Activated T-helper 9 cell treated with anti-CD3 and anti-CD28 coated beads, Interleukin-2, amount 50 U/mL, for 16 hours (primary cell): ENCODE data around the gene FGF12.
"Not testable (repeated sequence)": the region's sequence is repeated elsewhere in the genome, so short reads cannot be mapped to it uniquely, and the experiment has no call there.

Experiments
- DNase-seq: peaks from one replicate; pipeline ENCODE4 v3.0.0-alpha.2; 2020; ENCODE audit warnings: low read depth

The FGF12 gene

DNA sequence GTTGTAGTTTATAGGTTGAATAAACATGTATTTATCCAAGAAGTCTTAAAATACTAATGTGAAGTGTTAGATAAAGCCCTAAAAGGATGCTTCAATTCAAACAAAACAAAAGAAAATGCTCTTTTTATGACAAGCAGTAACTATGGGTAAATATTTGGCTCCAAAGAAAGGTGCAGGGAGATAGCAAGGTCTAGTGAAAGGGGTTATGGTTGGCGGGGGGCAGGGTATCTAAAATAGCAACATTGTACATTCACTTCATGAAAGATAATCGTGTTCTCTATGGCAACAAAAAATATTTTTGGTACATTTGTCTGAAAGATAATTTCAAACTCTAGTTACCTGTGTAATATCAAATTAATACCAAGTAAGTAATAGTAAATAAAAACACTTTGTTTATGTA, 149.5 kb downstream of the FGF12 start:
- DNase-seq = no peak

DNA sequence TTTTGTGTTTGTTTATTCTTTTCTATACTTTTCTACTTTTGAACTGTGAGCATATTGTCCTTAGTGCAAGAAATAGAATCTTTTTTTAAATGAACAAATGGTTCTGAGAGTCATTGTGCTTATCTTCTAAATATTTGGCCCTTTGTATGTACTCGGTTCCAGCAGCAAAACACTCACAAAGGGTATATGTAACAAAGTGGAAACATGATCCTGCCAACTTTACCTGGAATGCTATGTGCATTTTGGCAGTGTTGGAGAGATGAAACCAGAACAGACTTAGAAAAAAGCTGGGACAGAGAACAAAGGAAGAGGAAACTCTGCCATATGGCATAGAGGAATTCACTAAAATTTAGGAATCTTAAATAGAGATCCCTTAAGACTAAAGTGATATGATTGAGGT, 150.1 kb downstream of the FGF12 start:
- no peak for DNase-seq

DNA sequence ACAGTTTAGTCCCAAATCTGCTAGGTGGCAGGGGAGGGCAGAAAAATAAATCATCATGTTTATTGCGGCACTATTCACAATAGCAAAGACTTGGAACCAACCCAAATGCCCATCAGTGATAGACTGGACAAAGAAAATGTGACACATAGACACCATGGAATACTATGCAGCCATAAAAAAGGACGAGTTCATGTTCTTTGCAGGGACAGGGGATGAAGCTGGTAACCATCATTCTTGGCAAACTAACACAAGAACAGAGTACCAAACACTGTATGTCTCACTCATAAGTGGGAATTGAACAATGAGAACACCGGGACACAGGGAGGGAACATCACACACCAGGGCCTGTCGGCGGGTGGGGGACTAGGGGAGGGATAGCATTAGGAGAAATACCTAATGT, 150.6 kb downstream of the FGF12 start:
- DNase-seq = not testable (repeated sequence)

DNA sequence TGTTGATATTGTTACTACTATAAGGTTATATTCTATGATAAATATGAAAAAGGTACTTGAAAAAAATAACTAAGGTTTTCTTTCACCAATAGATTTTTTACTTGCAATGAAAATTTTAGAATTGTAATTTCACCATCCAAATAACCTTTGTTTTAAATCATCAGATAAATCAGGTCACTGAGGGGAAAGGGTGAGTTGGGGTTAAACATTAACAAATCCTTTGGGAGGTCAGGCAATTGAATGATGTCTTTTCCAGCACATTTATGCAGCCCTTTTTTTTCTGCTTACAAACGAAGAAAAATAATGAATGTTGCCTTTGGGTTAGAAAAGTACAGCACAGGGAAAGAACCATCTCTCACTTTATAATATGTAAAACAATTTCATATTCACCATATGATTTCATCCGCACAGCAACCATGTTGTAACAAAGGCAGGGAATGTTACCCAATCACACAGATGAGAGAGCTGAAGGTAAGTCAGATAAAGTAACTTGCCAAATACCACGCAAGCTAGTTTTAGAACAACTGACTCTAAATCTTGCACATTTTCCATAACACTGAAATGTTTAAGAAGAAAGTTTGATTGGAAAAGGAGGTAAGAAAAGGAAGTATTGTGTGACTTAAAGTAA, 151.3 kb downstream of the FGF12 start:
- no peak for DNase-seq

DNA sequence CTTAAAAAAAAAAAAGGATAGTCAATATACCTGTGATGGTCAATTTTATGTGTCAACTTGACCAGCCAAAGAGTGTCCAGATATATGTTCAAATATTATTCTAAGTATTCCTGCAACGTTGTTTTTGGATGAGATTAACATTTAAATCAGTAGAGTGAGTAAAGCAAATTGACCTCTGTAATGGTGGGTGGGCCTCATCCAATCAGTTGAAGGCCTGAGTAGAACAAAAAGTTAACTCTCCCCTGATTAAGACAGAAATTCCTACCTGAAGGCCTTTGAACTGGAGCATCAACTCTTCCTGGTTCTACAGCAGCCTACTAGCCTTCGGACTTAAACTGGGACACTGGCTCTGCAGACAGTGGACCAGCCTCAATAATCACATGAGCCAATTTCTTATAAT, 154.1 kb downstream of the FGF12 start:
- DNase-seq = no peak

DNA sequence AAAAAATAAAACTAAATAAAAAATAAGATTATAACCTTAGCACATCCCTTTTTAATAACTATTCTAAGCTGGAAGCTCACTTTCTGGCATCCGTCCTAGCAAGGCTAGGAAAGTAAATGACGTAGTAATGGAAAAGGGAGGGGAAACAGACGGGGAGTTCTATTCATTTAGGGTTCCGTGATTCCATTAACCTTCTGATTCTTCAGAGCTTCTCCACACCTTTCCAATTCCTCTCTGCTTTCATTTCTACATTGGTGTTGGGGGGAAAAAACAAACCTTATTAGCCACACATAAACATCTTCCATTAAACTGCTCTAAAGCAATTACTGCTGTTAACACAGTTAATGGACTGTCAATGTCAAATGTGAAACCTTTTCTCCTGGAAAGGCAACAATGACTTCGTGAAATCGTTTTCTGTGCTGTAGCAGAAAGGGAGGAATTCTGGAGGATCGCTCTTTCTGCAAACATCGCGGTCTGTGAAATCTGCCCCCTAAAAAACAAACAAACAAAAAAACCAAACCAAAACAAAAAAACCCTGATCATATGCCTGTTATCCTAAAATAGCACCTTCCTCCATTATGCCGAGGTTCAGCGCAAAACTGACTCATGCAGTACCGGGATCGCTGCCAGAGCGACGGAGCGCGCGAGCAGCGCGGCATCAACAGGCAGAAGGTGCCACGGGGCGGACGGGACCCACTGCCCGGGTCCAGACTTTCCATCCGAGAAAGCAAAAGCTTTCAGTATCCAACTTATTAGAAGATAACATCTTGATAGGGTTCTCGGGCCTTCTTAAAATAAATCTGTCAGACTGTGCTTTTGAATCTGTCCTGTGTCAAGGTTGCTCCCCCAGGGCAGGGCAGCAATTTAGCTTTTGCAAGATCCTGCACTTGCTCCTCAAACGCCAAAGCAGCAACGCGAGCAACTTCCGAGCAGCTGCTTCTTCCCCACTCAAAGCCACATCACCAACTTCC, 156.2 kb downstream of the FGF12 start:
- DNase-seq = no peak

DNA sequence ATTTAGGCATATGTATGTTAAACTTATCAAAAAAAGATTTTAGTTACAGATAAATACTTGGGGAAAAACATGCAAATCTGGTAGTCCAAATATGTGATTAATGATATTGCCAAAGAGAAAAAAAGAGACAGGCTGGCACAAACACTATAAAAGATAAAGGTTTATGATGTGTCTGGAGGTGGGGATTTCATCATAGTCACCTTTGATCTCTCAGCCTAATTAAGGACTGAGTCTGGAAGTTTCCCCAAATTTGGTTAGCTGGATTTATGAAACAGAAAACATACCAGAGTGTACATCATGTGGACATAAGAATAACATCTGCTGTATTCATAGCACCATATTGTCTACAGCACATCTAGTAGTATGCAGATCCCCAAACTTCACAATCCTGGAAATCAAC, 157.0 kb downstream of the FGF12 start:
- DNase-seq = no peak

DNA sequence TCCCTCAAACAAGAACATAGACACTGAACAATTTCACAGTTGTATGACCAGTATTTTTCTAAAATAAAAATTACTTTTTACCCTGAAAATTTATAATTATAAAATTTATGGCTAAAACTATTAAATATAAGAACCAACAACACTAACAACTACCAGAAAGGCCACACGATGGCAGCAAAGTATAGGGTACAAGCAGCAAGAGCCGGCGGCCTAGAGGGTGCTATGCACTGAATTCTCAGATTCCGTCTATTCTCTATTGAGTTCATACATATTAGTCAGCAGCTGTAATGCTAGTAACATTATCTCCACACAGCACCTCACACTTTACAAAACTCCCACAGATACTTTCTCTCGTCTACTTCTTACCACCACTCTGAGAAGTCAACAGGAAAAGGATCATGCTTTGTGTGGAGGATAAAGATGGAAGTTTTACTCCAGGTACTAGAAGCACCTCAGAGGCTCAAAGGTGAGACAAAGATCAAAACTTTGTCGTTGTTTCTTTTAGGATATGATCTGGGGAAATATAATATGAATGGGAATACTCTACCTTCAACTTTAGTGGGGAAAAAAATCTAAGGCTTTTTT, 160.5 kb downstream of the FGF12 start:
- peak; percentile 24 for DNase-seq

DNA sequence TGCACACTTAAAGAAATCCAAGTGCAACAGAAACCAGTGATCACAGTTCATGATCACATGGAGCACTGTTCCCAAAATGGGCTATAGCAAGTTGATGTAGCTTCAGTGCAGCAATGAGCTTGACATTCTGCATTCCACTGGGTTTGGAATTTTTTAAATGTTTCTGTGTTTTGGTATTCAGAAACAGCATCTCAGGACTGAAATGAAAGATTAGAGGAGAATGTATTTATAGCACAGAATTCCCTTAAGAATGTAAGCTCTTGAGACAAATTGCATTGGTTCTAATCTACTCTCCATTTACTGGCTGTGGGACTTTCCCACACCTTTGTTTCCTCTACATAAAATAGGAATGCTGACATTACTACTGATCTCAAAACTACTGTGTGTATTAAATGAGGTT, 162.7 kb downstream of the FGF12 start:
- no peak for DNase-seq

DNA sequence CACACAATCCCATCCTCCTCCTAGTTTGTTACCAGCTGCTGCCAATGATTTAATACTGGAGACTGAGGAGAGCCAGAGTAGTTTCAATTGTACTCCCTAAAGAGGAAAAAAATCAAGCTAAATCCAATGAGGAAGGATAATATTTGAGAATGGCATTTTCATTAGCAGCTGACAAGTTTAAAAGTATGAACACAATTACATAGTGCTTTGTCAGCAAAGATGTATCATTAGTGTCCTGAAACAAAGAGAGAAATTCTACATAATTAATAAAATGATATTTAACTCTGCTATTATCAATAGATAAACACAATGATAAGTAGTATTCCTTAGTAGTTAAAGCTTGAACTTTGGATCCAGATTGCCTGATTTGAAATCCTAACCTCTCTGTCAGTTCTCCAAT, 163.9 kb downstream of the FGF12 start:
- no peak for DNase-seq

DNA sequence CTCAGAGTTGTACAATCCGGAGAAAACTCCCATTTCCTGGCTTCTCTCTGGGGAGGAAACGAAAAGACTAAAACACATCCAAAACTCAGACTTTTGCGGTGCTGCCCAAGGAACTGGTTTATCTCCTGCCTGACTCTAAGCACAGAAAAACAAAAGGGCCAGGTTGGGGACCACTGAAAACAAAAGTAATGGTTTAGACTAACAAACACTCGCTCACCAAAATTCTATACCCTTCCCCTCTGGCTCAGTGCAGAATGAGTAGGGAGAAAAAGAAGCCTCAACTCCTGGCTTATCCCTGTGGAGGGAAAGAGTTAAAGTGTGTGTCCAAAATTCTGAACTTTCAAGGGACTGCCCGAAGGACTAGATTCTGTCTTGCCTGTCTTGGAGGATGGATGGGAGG, 173.6 kb downstream of the FGF12 start:
- no peak for DNase-seq

DNA sequence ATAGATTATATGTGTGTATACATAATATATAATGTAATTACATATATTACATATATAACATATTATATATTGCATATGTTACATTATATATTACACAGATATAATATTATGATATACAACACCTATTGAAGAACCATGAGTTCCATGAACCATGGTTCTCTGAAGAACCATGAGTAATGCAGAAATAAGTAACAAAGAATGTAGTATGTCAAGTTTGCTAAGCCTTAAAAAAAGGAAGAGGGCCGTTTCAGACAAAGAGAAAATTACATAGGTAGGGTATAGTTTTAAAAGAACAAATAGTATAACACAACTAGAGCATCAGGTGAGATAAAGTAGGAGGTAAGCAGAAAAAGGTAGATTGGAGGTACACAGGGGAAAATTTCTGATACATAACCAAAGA, 177.0 kb downstream of the FGF12 start:
- DNase-seq = no peak

DNA sequence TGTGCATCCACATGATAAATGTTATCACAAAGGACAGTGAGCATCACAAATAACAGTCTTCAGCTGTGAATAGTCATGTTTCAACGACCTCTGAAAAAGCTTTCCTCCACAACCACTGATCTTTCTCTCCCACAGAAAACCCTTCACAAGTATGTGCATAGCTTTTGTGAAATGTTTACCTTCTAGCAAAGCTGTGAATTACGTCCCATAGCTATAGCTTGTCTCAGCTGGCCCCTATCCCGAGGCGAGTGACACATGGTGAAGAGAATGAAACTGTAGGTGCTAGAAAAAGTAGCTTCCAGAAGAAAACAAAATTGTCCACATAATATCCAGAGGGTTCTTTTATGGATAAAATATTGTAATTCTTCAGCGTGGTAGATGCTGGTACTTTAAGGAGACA, 182.0 kb downstream of the FGF12 start:
- DNase-seq = no peak

DNA sequence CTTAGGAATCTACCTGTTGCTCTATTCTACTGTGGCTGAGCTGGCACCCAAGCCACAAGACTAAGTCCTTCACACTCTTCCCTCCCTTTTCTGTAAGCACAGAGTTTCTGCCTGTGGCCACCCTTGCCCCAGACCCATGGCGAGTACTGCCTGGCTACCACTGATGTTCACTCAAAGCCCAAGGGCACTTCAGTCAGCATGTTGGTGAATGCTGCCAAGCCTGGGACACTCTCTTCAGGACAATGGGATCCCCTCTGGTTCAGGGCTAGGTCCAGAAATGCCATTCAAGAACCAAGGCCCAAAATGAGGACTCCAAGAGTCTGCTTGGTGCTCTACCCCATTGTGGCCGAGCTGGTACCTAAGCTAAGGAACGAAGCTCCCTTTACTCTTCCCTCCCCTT, 184.2 kb downstream of the FGF12 start:
- DNase-seq = no peak

DNA sequence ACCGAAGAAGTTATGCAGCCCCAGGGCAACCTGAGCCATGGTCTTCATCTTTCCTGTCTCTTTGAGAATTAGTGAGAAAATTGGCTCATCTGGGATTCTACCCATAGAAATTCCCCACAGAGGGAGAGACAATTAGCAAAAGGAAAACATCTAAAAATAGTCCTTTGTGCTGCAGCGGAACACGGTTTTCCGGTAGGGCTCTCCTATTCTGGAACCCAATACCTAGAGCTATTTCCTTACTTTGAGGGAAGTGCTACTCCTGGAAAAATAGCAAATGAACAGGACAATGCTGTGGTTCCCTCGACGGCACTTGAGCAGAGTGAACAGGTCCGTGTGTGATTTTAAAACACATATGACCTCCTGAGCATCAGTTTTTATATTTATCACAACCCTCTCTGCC, 210.5 kb downstream of the FGF12 start:
- no peak for DNase-seq

DNA sequence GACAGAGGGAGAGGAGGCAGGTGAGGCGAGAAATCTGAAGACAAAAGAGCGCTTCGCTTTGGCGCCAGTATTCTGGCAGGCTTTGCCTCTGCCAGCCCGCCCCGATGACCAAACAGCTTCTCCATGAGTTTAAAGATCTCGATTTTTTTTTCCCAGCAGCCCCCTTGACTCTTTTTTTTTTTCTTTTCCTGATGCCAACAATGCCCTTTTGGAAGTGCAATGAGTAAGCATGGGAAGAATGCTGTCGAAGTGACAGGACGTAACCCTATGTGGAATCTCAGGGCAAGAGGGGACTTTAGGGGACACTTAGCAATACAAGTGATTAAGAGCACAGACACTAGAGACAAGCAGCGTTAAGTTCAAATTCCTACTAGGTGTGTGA, 211.7 kb downstream of the FGF12 start:
- DNase-seq = no peak

DNA sequence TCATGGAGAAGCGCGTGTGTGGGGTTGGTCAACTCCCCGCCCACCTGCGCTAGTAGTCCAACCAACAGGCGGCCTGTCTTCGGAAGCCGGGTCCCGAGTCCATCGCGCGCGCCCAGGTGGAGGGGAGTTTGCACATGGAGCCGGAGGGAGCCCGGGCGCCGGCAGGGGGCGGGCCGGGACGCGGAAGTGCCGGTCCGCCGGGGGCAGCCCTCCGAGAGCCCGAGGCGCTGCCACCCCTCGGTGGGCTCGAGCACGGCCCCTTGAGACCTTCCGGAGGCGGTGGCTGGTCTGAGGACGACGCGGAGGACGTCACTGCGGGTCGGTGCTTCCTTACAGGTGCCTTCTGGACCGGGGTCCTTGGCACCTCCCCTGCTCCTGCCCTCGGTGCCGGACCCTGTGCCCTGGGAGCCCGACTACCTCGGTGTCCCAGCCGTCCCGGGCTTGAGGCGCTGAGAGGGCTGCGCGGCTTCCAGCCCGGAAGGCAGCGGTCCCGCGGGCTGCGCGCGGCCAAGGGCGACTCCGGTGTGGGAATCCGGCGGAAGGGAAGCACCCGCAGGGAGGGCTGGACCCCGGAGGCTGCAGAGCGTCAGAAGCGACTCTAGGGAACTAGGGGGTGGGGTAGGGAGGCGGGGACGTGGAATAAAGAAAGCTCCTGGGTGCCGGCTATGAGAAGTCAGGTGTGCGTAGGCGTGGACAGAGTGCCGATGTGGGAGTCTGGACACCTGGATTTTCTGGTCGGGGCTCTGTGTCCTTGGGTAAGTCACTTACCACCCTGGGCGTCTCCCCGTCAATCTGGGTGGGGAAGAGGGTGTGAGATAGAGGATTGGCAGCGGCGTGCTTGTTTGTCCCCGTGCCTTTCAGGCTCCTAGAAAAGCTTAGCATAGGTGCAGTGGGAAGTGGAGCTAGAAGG, 212.3 kb downstream of the FGF12 start:
- no peak for DNase-seq

DNA sequence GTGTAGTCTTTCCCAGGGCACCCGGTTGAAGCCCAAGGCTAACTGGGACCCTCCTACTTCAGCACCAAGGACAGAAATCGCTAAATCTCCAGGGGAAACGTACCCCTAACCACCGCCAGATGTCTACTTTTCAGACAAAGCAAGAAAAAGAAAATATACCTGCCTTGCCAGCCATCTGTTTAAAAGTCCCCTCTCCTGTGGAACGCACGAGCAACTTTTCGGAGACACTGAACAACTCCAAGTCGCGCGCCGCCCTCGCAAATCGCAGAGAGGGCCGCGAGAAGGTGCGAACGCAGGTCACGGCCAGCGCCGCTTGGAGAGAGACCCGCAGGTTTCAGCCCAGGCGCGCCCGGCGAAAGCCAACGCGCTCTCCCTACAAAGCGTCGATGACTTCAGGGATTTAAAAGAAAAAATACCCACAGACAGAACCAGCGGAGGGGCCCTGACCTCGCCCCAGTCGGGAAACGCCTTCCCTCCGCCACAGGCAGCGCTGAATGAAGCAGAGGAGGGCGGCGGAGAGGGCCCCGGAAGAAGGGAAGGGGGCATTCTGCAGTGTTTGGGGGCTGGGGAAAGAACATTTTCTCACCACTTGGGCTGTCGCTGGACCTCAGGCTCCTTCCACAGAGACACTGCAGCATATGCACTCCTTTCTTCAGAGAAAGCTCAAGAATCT, 213.1 kb downstream of the FGF12 start:
- DNase-seq = no peak

DNA sequence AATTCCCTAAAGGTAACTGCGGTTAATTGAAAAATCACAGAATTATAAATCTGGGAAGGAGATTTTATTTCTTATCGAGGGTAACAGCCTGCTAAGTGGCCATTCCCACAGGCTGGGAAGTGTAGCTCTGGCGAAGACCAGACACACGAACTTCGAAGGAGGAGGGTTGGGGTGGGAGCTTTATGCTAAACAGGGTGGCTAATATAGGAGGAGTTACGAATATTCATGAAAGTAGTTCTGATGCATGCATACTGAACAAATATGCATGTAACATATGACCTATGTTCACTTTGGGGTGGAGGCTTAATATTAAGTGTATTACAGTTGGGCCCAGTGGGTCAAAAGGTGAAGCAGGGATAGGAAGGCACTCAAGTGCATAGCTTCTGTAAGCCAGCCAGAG, 221.6 kb downstream of the FGF12 start:
- no peak for DNase-seq

DNA sequence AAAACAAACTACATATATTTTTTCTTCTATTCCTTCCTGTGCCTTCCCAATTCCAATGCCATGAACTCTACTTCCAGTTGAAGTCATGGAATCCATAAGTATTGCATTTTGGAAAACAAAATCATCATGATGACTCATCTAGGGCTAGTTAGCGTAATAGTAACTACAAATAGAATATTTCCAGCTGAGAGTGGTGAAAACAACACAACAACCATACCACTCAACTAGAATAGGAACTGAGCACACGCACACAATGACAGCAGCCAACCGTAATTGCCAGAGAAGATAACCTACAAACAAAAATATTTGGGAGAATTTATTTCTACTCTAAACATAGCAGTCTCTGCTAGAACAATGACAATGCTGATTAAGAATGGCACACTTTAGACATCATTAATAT, 225.9 kb downstream of the FGF12 start:
- no peak for DNase-seq

DNA sequence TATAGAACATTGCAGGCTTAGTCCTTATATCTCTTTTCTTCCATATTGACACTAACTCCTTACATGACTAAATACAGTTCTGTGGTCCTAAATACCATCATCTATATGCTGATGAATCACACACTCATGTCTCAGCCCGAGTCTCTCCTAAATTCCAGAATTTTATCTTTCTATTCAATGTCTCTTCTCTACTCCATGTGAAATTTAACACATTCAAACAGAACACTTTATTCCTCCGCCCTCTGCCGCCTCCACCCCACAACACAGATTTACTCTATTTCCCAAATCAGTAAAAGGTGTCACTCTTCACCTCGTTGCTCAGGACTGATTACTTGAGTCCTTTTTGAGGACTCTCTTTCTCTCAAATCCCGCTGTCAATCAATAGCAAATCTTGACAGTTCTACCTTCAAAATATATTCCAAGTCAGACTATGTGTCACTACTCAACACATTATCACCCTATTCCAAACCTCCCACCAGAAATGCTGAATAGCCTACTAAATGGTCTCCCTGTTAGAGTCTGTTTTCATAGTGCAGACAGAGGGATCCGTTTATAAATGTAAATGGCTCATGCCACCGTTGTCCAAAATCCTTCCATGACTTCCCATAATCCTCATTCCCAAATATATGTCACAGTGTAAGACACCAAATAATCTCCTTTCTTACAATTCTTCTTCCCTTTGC, 230.3 kb downstream of the FGF12 start:
- DNase-seq = no peak
